IPS-18a (cell line): Measurements from ENCODE around the gene ZBTB9.

Experiments used
- H3K27ac ChIP-seq: one replicate; pipeline ENCODE4 v1.5.1; 2013; ENCODE audit warnings: low read length
- H3K27me3 ChIP-seq: one replicate; pipeline ENCODE4 v1.6.1; 2013; ENCODE audit warnings: mild to moderate bottlenecking, low read length; ENCODE audit not compliant: control insufficient read depth, insufficient read depth
- H3K36me3 ChIP-seq: one replicate; pipeline ENCODE4 v1.6.1; 2013; ENCODE audit warnings: low read depth, low read length; ENCODE audit not compliant: control insufficient read depth
- H3K4me1 ChIP-seq: one replicate; pipeline ENCODE4 v1.6.1; 2013; ENCODE audit warnings: low read depth, low read length; ENCODE audit not compliant: control insufficient read depth
- H3K4me3 ChIP-seq: one replicate; pipeline ENCODE4 v1.5.1; 2013; ENCODE audit warnings: low read length
- H3K9ac ChIP-seq: one replicate; pipeline ENCODE4 v1.6.1; 2013; ENCODE audit warnings: mild to moderate bottlenecking, low read length, moderate library complexity
- H3K9me3 ChIP-seq: one replicate; pipeline ENCODE4 v1.6.1; 2013; ENCODE audit warnings: low read depth, low read length; ENCODE audit not compliant: control insufficient read depth

Gene ZBTB9

DNA sequence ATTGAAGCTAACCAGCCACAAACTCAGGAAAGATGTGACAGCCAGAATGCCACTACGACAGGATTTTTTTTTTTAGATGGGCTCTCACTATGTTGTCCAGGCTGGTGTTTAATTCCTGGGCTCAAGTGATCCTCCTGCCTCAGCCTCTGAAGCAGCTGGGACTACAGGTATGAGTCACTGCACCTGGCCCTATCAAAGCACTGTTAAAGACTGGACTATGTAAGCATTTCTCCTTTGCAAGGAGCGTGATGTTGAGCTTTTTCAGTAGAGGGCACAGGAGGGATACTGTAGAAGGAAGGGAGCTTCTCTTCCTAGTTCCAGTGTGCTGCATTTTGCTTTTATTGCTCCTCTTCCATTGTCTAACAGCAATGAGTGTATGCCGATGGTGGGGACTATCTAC lies 35.8 kb downstream of the ZBTB9 start:
- Histone ChIP-seq H3K9me3 (no peaks in the 10 kb centered on the region), H3K4me3 (no peak overlapping the region), H3K4me1 (no peaks in the 10 kb centered on the region), H3K27me3 (no peaks in the 10 kb centered on the region), H3K27ac (no peak overlapping the region), H3K36me3 (no peaks in the 10 kb centered on the region), H3K9ac (no peak overlapping the region)

DNA sequence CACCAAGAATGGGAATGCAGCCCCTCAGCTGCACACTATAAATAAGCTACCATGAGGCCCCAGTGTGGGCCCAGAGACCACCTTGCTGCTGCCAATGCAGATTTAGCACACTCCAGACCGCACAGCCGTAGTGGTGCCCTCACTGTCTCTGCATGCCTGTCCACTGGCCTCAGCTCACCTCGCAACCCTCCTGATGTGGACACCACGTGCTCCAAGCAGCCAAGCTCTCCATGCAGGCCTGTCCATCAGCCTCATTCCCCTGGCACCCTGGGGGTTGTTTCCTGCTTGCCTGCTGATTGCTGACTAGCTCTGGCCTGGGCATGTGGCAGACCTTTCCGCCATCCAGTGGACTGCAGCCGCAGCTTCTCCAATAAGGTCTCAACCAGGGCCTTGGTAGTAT lies 36.2 kb downstream of the ZBTB9 start:
- no peak overlapping the region for H3K4me3 ChIP-seq
- H3K4me1 ChIP-seq = no peaks in the 10 kb centered on the region

GRCh38 chr6:33492093-33492492 lies 37.7 kb downstream of the ZBTB9 start:
- Histone ChIP-seq H3K36me3 (no peaks in the 10 kb centered on the region), H3K27me3 (no peaks in the 10 kb centered on the region), H3K4me3 (no peak overlapping the region), H3K27ac (no peak overlapping the region), H3K9ac (no peak overlapping the region), H3K9me3 (no peaks in the 10 kb centered on the region), H3K4me1 (no peaks in the 10 kb centered on the region)

More for the DNA sequence above, 36.2 kb downstream of the ZBTB9 start:
- Histone ChIP-seq H3K27ac (no peak overlapping the region), H3K36me3 (no peaks in the 10 kb centered on the region), H3K9ac (no peak overlapping the region), H3K27me3 (no peaks in the 10 kb centered on the region), H3K9me3 (no peaks in the 10 kb centered on the region)

- Histone ChIP-seq H3K4me3 (no peak overlapping the region), H3K9ac (no peak overlapping the region), H3K9me3 (no peaks in the 10 kb centered on the region), H3K27ac (no peak overlapping the region), H3K27me3 (no peaks in the 10 kb centered on the region), H3K36me3 (no peaks in the 10 kb centered on the region), H3K4me1 (no peaks in the 10 kb centered on the region)
Observed at GRCh38 chr6:33497157-33497556, 42.8 kb downstream of the ZBTB9 start.

DNA sequence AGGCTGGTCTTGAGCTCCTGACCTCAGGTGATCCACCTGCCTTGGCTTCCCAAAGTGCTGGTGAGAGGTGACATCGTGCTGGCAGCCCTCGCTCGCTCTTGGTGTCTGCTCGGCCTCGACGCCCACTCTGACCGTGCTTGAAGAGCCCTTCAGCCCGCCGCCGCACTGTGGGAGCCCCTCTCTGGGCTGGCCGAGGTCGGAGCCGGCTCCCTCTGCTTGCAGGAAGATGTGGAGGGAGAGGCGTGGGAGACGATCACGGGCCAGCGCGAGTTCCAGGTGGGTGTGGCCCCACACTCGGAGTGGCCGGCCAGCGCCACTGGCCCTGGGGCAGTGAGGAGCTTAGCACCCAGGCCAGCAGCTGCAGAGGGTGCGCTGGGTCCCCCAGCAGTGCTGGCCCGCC lies 48.1 kb downstream of the ZBTB9 start:
- Histone ChIP-seq H3K9ac (no peak overlapping the region), H3K27ac (no peak overlapping the region), H3K36me3 (no peaks in the 10 kb centered on the region), H3K4me1 (no peaks in the 10 kb centered on the region), H3K4me3 (no peak overlapping the region), H3K27me3 (no peaks in the 10 kb centered on the region), H3K9me3 (no peaks in the 10 kb centered on the region)

- Histone ChIP-seq H3K9ac (no peak overlapping the region), H3K36me3 (no peaks in the 10 kb centered on the region), H3K27me3 (no peaks in the 10 kb centered on the region), H3K27ac (no peak overlapping the region), H3K4me1 (peaks cover 3% of the 10 kb centered on the region), H3K9me3 (no peaks in the 10 kb centered on the region), H3K4me3 (no peak overlapping the region)
Observed at GRCh38 chr6:33504486-33504885, 50.1 kb downstream of the ZBTB9 start.

- Histone ChIP-seq H3K9me3 (no peaks in the 10 kb centered on the region), H3K27me3 (no peaks in the 10 kb centered on the region), H3K9ac (no peak overlapping the region), H3K4me1 (peaks cover 6% of the 10 kb centered on the region), H3K27ac (no peak overlapping the region), H3K4me3 (no peak overlapping the region), H3K36me3 (no peaks in the 10 kb centered on the region)
Observed at GRCh38 chr6:33505548-33506370, 51.4 kb downstream of the ZBTB9 start.
